22Rv1 (cell line): ENCODE measurements around the gene SLC25A38.

Experiments
- ZFX ChIP-seq: fragments of 450-650 bp; IDR thresholded peaks from 2 replicates; pipeline ENCODE4 v1.6.1; 2017; ENCODE audit warnings: antibody characterized with exemption, borderline replicate concordance
- TF ChIP-seq, protein P1 (sequence below): fragments of 450-650 bp; IDR thresholded peaks from 2 replicates; pipeline ENCODE4 v1.5.1; 2017; ENCODE audit warnings: mild to moderate bottlenecking

DNA sequence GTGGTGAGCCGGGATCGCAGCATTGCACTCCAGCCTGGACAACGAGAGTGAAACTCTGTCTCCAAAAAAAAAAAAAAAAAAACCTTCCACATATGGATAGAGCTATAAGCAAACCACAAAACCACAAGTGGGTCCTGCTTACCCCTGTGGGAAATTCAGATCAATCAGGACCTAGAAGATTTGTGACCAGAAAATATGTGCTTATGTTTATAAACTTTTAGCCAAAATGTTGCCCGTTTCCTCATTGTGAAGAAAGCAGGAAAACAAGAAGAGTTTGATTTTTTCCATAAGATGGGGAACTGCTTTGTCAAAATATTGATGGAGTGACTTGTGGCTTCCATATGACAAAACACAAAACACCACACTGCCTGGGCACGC lies 3.4 kb upstream of the SLC25A38 start:
- TF ChIP-seq, protein P1, sequence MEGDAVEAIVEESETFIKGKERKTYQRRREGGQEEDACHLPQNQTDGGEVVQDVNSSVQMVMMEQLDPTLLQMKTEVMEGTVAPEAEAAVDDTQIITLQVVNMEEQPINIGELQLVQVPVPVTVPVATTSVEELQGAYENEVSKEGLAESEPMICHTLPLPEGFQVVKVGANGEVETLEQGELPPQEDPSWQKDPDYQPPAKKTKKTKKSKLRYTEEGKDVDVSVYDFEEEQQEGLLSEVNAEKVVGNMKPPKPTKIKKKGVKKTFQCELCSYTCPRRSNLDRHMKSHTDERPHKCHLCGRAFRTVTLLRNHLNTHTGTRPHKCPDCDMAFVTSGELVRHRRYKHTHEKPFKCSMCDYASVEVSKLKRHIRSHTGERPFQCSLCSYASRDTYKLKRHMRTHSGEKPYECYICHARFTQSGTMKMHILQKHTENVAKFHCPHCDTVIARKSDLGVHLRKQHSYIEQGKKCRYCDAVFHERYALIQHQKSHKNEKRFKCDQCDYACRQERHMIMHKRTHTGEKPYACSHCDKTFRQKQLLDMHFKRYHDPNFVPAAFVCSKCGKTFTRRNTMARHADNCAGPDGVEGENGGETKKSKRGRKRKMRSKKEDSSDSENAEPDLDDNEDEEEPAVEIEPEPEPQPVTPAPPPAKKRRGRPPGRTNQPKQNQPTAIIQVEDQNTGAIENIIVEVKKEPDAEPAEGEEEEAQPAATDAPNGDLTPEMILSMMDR: no peak
- no peak for TF ChIP-seq ZFX
